Fibroblast of lung (primary cell): Measurements from ENCODE around the gene ZSCAN5C. TPM values are rescaled to one million over a fixed set of nuclear protein-coding genes. Genes with fewer than 3 reads are reported as not detected.

Source experiments
- DNase-seq, 2 donors: peaks; one replicate each; pipeline versions ENCODE4 v3.0.0 to v3.0.0-alpha.2; 2010; ENCODE audit warnings: low read depth in 2 of 2
- H2AFZ ChIP-seq: 2 replicates; pipeline ENCODE4 v1.5.1; 2012; ENCODE audit warnings: low read length, control low read depth, inconsistent platforms
- H3K27ac ChIP-seq: 2 replicates; pipeline ENCODE4 v1.5.1; 2011; ENCODE audit warnings: low read length, control low read depth; ENCODE audit not compliant: insufficient read depth
- H3K27me3 ChIP-seq: 2 replicates; pipeline ENCODE4 v1.5.1; 2011; ENCODE audit warnings: mild to moderate bottlenecking, low read length; ENCODE audit not compliant: control insufficient read depth, insufficient read depth
- H3K36me3 ChIP-seq: 2 replicates; pipeline ENCODE4 v1.5.1; 2011; ENCODE audit warnings: low read length; ENCODE audit not compliant: control insufficient read depth, insufficient read depth
- H3K4me1 ChIP-seq: 2 replicates; pipeline ENCODE4 v1.5.1; 2011; ENCODE audit warnings: low read length; ENCODE audit not compliant: control insufficient read depth, insufficient read depth; ENCODE audit errors: extremely low read depth
- H3K4me2 ChIP-seq: 2 replicates; pipeline ENCODE4 v1.5.1; 2011; ENCODE audit warnings: low read length, control low read depth; ENCODE audit not compliant: insufficient read depth; ENCODE audit errors: extremely low read depth
- H3K4me3 ChIP-seq, 4 experiments: fragments of 200-600 bp in 1 of 4; sonication (generic) in 1 of 4; replicated peaks in 1 of 4; 2 replicates each; pipeline ENCODE4 v1.5.1; 2011 to 2016; ENCODE audit warnings: low read length in 4 of 4, low read depth in 3 of 4, mild to moderate bottlenecking in 3 of 4, control low read depth in 2 of 4, inconsistent platforms in 1 of 4, mixed read lengths in 1 of 4; ENCODE audit not compliant: insufficient read depth in 1 of 4; ENCODE audit errors: control extremely low read depth in 1 of 4
- H3K79me2 ChIP-seq: 2 replicates; pipeline ENCODE4 v1.5.1; 2012; ENCODE audit warnings: mild to moderate bottlenecking, low read length, inconsistent platforms; ENCODE audit not compliant: control insufficient read depth, insufficient read depth
- H3K9ac ChIP-seq: 2 replicates; pipeline ENCODE4 v1.5.1; 2011; ENCODE audit warnings: mild to moderate bottlenecking, low read length, control low read depth; ENCODE audit not compliant: insufficient read depth
- H3K9me3 ChIP-seq: 2 replicates; pipeline ENCODE4 v1.5.1; 2012; ENCODE audit warnings: low read depth, low read length; ENCODE audit not compliant: control insufficient read depth, insufficient read depth
- H4K20me1 ChIP-seq: 2 replicates; pipeline ENCODE4 v1.5.1; 2011; ENCODE audit warnings: low read length; ENCODE audit not compliant: control insufficient read depth, insufficient read depth; ENCODE audit errors: extremely low read depth
- CTCF ChIP-seq, 2 donors: IDR thresholded peaks in 1 of 2; conservative IDR thresholded peaks in 1 of 2; 1 replicate in 1 of 2; 2 replicates in 1 of 2; pipeline ENCODE4 v1.5.1; 2011 to 2012; ENCODE audit warnings: low read length in 2 of 2, control low read depth in 1 of 2, inconsistent platforms in 1 of 2, low read depth in 1 of 2, mild to moderate bottlenecking in 1 of 2
- EZH2 ChIP-seq: IDR thresholded peaks from 2 replicates; pipeline ENCODE4 v1.5.1; 2012; ENCODE audit warnings: low read length, control low read depth, mild to moderate bottlenecking; ENCODE audit errors: missing control alignments
- polyA plus RNA-seq, 2 donors: library from polyadenylated mRNA; depleted of rRNA in 1 of 2; stranded (reverse) in 1 of 2; unstranded in 1 of 2; fragments of >200 nt; gene quantifications; 2 replicates each; pipeline ENCODE4 v1.2.1, GENCODE V29; 2011 to 2012; ENCODE audit warnings: missing spikeins in 1 of 2
- total RNA-seq: library from RNA; depleted of rRNA; stranded (reverse); fragments of >200 nt; gene quantifications from 2 replicates; pipeline ENCODE4 v1.2.1, GENCODE V29; 2014

ZSCAN5C gene
- total and polyA plus RNA-seq, 2 donors (not counting 1 experiment from before 2014, with no cell fraction given), result not detected

- peaks cover 3% of the 10 kb centered on the region for H3K27me3 ChIP-seq
- DNase-seq, result no peak
- H3K4me3 ChIP-seq, result no peak overlapping the region
- no peaks in the 10 kb centered on the region for H3K36me3 ChIP-seq
- no peak overlapping the region for H2AFZ ChIP-seq
- H4K20me1 ChIP-seq, result no peaks in the 10 kb centered on the region
- H3K4me1 ChIP-seq, result no peaks in the 10 kb centered on the region
- H3K4me2 ChIP-seq, result no peak overlapping the region
- H3K27ac ChIP-seq, result no peak overlapping the region
- no peak for TF ChIP-seq EZH2
- H3K9me3 ChIP-seq, result no peaks in the 10 kb centered on the region
- H3K79me2 ChIP-seq, result no peaks in the 10 kb centered on the region
- no peak overlapping the region for H3K9ac ChIP-seq
Observed at GRCh38 chr19:56176881-56177280, 25.2 kb upstream of the ZSCAN5C start.

DNA sequence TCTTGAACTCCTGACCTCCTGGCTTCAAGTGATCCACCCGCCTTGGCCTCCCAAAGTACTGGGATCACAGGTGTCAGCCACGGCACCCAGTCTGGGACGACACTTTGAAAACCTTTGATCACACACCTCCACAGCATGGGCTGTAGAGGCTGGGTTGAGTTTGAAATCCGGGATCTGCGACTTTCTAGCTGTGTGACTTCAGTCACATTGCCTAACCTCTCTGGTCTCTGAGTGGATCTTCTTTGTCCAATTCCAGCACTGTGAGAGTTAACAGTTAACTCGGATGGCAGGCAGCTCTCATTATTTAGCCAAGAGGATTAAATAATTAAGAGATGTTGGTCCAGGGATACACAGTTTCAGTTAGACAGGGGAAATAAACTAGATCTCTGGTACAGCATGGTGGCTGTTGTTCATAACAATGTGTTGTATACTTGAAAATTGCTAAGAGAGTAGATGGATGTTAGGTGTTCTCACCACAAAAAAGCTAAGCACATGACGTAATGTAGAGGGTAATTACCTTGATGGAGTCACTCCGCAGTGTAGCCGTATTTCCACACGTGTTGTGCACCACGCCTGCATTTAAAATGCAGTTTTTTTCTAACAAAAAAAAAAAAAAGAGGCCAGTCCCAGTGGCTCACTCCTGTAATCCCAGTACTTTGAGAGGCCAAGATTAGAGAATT lies 24.4 kb upstream of the ZSCAN5C start:
- Histone ChIP-seq H3K27me3 (peaks cover 3% of the 10 kb centered on the region), H3K4me3 (no peak overlapping the region), H3K9ac (no peak overlapping the region), H3K4me1 (no peaks in the 10 kb centered on the region), H3K36me3 (no peaks in the 10 kb centered on the region), H2AFZ (no peak overlapping the region), H3K4me2 (no peak overlapping the region), H3K27ac (no peak overlapping the region), H3K9me3 (no peaks in the 10 kb centered on the region), H3K79me2 (no peaks in the 10 kb centered on the region), H4K20me1 (no peaks in the 10 kb centered on the region)
- no peak for DNase-seq
- TF ChIP-seq EZH2 (no peak), CTCF (conservative IDR thresholded peaks at IDR 0.05 in 1 of 2, IDR thresholded peaks at IDR 0.05 in 1 of 2; ENCODE audit: low read depth in 1 of 2, low read length in 2 of 2) (no peak)

DNA sequence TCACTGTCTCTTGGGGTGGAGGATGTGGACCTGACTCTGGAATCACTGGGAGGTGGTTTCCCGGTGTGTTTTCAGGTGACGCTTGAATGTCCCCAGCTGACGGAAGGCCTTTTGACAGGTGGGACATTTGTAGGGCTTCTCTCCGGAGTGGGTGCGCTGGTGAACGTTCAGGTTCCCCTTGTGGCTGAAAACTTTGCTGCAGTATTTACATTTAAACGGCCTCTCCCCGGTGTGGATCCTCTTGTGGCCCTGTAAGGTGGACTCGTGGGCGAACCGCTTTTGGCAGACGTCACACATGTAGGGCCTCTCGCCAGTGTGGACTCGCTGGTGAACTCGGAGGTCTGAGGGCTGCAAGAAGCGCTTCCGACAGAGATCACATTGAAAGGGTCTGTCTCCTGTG lies 12.3 kb upstream of the ZSCAN5C start:
- Histone ChIP-seq H3K9me3 (no peaks in the 10 kb centered on the region), H3K27me3 (no peaks in the 10 kb centered on the region), H3K4me1 (no peaks in the 10 kb centered on the region), H3K4me2 (no peak overlapping the region), H3K36me3 (no peaks in the 10 kb centered on the region), H4K20me1 (no peaks in the 10 kb centered on the region), H3K9ac (no peak overlapping the region), H3K27ac (no peak overlapping the region), H2AFZ (no peak overlapping the region), H3K79me2 (no peaks in the 10 kb centered on the region), H3K4me3 (no peak overlapping the region)
- no peak for DNase-seq
- TF ChIP-seq EZH2 (no peak), CTCF (conservative IDR thresholded peaks at IDR 0.05 in 1 of 2, IDR thresholded peaks at IDR 0.05 in 1 of 2; ENCODE audit: low read depth in 1 of 2, low read length in 2 of 2) (no peak)
